HG03280 (cell line): ENCODE results near the gene MRPS22.
"Not testable (repeated sequence)": the region's sequence is repeated elsewhere in the genome, so short reads cannot be mapped to it uniquely, and the experiment has no call there.

Experiments used
- ATAC-seq: cut with Tn5 transposase; IDR thresholded peaks from one replicate; pipeline ENCODE4 v1.9.1; 2021; ENCODE audit warnings: mild to moderate bottlenecking, moderate library complexity; ENCODE audit not compliant: unreplicated experiment

Gene MRPS22

GRCh38 chr3:139389552-139390368, 45.9 kb downstream of the MRPS22 start, which contains the start of gene COPB2:
COPB2 (minus strand) TSS chr3:139389647; CDS start chr3:139389550, 97 bp downstream.
- peak; percentile 98 for ATAC-seq

- no peak for ATAC-seq
Measured at GRCh38 chr3:139394116-139394515, 50.3 kb downstream of the MRPS22 start.

GRCh38 chr3:139396707-139397106, 52.9 kb downstream of the MRPS22 start:
- ATAC-seq, result no peak

- ATAC-seq, result not testable (repeated sequence)
Measured at GRCh38 chr3:139401155-139401554, 57.3 kb downstream of the MRPS22 start.
